ENCODE data around the gene H2BK1. TPM values are rescaled to one million over a fixed set of nuclear protein-coding genes. Genes with fewer than 3 reads are reported as not detected.

H2BK1 gene
- polyA plus RNA-seq, 1 experiment: not detected

DNA sequence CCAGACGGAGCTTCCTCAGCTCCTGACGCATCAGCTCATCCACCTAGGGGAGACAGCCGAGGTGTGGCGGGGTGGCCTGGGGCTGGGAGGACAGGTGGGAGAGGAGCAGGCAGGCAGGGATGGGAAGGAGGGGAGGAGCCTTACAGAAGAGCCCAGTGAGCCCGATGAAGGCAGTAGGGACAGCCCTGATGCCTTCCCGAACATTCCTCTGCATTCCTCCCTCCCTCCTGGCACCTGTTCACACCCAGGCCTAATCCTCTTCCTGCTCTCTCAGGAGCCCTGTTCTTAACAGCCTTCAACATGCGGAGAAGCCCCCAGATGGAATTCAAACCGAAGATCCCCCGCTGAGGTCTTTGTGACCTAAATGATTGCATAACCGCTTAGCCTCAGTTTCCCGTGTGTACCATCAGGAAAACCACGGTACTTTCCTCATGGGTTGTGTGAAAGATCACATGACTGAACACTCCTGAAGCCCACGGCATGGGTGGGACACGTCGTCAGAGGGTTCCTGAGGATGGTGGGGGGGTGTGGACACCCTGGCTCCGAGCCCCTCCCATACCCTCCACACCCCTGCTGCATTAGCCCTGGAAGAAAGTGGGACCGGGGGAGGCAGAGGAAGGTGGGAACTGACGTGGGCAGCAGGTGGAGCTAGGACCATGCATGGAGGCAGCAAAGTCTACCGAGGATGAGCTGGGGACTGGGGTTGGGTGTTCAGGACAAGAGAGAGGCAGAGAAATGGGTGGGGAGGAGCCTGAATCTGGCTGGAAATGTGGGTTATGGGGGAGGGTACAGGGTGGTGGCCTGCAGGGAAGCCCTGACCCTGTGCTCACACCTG lies 14.5 kb downstream of the H2BK1 start:
- POLR2A ChIA-PET: no interaction called here
- H3K9me3 ChIP-seq (ENCODE audit: control insufficient read depth, insufficient read depth, low read length): no peaks in the 10 kb centered on the region; the same call in 1 of the 2 replicates

DNA sequence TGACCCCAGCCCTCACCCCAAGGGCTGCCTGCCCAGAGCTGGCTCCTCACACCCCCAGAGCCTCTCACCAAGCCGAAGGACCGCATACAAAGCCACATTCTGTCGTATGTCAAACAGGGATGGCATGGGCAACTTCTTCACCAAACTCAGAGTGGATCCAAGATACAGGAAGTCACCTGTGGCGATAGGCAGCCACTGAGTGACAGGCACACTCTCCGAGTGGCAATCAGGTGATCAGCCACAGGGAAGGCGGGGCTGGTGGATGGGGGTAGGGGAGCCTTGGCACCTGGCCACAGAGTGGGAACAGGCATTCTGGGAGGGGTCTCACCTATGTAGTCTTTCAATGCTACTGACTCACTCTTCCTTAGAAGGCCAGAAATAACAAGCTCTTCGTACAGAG lies 16.1 kb downstream of the H2BK1 start:
- Histone ChIP-seq H3K9me3 (ENCODE audit: control insufficient read depth, insufficient read depth, low read length) (no peaks in the 10 kb centered on the region), H3K4me3 (ENCODE audit: low read depth, low read length) (no peak overlapping the region), H3K27ac (ENCODE audit: low read depth, low read length) (no peak overlapping the region), H3K27me3 (ENCODE audit: control insufficient read depth, insufficient read depth, low read length) (peaks cover 64% of the 10 kb centered on the region)
- no peak for DNase-seq (ENCODE audit: low read depth, low spot score)
- ChIA-PET CTCF (interaction anchor here (1.1 kb wide), 1 partner anchor 22 kb away, joined by 3 read pairs; no protein-coding TSS in a partner anchor), POLR2A (no interaction called here)
- TF ChIP-seq, protein P1, sequence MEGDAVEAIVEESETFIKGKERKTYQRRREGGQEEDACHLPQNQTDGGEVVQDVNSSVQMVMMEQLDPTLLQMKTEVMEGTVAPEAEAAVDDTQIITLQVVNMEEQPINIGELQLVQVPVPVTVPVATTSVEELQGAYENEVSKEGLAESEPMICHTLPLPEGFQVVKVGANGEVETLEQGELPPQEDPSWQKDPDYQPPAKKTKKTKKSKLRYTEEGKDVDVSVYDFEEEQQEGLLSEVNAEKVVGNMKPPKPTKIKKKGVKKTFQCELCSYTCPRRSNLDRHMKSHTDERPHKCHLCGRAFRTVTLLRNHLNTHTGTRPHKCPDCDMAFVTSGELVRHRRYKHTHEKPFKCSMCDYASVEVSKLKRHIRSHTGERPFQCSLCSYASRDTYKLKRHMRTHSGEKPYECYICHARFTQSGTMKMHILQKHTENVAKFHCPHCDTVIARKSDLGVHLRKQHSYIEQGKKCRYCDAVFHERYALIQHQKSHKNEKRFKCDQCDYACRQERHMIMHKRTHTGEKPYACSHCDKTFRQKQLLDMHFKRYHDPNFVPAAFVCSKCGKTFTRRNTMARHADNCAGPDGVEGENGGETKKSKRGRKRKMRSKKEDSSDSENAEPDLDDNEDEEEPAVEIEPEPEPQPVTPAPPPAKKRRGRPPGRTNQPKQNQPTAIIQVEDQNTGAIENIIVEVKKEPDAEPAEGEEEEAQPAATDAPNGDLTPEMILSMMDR (IDR thresholded peaks at IDR 0.05; ENCODE audit: low read depth, low read length): no peak

More for the DNA sequence above, 14.5 kb downstream of the H2BK1 start:
- H3K4me3 ChIP-seq (ENCODE audit: low read depth, low read length): no peak overlapping the region
- CTCF ChIA-PET: interaction anchor here (1.1 kb wide), 1 partner anchor 24 kb away, joined by 3 read pairs; no protein-coding TSS in a partner anchor
- H3K27me3 ChIP-seq (ENCODE audit: control insufficient read depth, insufficient read depth, low read length): peaks cover 68% of the 10 kb centered on the region
- H3K27ac ChIP-seq (ENCODE audit: low read depth, low read length): no peak overlapping the region
- DNase-seq (ENCODE audit: low read depth, low spot score): no peak
- TF ChIP-seq, protein P1 (IDR thresholded peaks at IDR 0.05; ENCODE audit: low read depth, low read length): no peak

DNA sequence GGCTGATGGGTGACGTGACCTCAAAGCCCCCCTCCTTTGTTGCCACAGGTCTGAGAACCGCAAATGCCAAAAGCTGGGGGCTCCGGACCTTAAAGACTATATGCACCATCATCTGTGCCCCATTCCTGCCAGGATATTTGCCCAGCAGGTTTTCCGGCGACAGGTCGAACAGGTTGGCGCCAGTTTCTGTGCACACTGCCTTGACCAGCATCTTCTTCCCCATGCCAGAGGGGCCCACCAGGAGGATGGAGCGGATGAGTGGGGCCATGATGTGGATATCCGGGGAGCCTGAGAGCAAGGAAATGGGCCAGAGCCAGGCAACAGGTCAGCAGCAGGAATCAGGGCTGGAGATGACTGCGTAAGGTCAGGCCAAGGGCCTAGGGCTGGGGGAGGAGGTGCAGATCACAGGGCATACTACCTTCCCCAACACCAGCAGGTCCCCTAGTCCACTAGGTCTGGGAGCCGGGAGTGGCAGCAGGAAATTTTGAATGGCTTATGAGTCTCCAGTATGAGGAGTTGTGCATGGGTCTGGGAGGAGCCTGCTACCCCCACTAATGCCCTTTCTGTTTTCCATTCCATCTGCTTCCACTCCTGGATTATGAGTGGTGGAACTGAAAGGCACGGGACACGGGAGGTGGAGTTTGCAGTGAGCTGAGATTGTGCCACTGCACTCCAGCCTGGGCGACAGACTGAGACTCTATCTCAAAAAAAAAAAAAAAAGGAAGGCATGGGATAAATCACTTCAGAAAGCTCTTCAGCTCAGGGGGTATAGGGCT lies 16.9 kb downstream of the H2BK1 start:
- CTCF ChIA-PET: no interaction called here
- H3K27me3 ChIP-seq (ENCODE audit: control insufficient read depth, insufficient read depth, low read length): peaks cover 65% of the 10 kb centered on the region

DNA sequence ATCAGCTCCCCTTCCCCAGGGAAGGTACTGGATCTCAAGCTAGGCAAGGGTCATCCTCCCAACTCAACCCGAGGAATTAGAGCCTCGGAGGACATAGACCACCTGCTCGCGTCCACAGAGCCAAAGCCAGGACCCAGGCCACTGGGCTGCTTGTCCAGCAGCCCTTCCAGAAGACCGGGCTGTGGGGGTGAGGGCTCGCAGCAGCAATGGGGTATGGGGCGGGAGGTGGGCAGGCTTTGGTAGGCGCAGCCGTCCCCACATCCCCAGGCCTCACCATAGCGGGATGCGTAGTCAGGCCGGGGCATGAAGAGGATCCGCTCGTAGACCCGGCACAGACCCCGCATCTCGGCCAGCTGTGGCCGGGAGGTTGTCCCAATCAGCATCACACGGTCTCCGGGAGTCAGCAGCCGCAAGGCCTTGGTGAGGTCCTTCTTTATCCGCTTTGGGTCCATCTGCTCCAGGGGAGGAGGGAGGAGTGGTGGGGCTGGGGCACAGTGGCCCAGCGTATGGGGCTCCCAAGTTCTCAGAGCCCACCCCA lies 18.2 kb downstream of the H2BK1 start:
- Histone ChIP-seq H3K4me3 (ENCODE audit: low read depth, low read length) (no peak overlapping the region), H3K9me3 (ENCODE audit: control insufficient read depth, insufficient read depth, low read length) (no peaks in the 10 kb centered on the region; the same call in 1 of the 2 replicates), H3K27me3 (ENCODE audit: control insufficient read depth, insufficient read depth, low read length) (peaks cover 66% of the 10 kb centered on the region), H3K27ac (ENCODE audit: low read depth, low read length) (no peak overlapping the region)
- ChIA-PET POLR2A (no interaction called here), CTCF (no interaction called here)
- DNase-seq (ENCODE audit: low read depth, low spot score): no peak
- TF ChIP-seq, protein P1 (IDR thresholded peaks at IDR 0.05; ENCODE audit: low read depth, low read length): no peak

More for the DNA sequence above, 16.9 kb downstream of the H2BK1 start:
- DNase-seq (ENCODE audit: low read depth, low spot score): no peak
- Histone ChIP-seq H3K4me3 (ENCODE audit: low read depth, low read length) (no peak overlapping the region), H3K9me3 (ENCODE audit: control insufficient read depth, insufficient read depth, low read length) (no peaks in the 10 kb centered on the region), H3K27ac (ENCODE audit: low read depth, low read length) (no peak overlapping the region)
- TF ChIP-seq, protein P1 (IDR thresholded peaks at IDR 0.05; ENCODE audit: low read depth, low read length): no peak
- POLR2A ChIA-PET: interaction anchor here (0.5 kb wide), 1 partner anchor 521 kb away, joined by 4 read pairs; no protein-coding TSS in a partner anchor
